ENCODE measurements around the gene CYP24A1. TPM values are rescaled to one million over a fixed set of nuclear protein-coding genes. Genes with fewer than 3 reads are reported as not detected.

CYP24A1 gene
- total RNA-seq, 4 donors from 2014 or later, result 1.3 to 12.3 (median 8.9) TPM

DNA sequence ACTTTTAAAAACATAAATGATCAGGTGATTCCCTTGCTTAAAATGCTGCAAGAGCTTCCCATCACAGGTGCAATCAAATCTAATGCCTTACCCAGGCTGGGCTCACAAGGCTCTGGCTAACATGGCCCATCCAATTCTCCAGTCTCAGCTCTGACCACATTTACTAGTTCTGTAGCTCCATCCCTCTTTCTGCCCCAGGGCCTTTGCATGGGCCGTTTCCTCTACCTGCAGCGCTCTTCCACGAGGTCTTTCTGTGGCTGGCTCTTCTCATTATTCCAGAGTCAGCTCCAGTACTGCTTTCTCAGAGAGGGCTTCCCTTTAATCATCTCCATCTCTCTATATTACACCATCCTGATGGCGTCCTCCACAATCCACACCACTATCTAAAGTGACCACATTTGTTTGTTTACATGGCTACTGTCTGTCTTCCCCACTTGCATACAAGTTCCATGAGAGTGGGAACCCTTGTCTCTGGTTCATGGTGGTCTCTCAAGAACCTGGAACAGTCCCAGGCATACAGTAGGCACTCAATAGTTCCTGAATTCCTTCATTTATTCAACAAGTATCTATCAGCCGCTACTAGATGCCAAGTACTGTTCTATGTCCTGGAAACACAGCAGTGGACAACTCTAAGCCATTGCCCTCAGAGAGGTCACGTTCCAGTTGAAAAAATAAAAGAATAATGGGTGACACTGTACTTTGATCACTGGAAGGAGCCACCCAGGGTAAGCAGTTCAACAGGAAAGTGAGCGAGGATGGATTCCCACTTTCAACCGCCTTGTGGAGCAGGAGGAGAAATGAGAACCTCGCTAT is 12.6 kb downstream of the CYP24A1 start:
- Histone ChIP-seq H3K36me3 (no peaks in the 10 kb centered on the region), H3K27me3 (peaks cover 0 to 9% (median 0%) of the 10 kb centered on the region in 4 donors), H3K9me3 (no peaks in the 10 kb centered on the region), H3K27ac (no peak overlapping the region), H3K4me1 (no peaks in the 10 kb centered on the region), H3K4me3 (no peak overlapping the region)
- DNase-seq, result no peak
- TF ChIP-seq POLR2A (IDR thresholded peaks at IDR 0.05), result no peak
- TF ChIP-seq, protein P1, sequence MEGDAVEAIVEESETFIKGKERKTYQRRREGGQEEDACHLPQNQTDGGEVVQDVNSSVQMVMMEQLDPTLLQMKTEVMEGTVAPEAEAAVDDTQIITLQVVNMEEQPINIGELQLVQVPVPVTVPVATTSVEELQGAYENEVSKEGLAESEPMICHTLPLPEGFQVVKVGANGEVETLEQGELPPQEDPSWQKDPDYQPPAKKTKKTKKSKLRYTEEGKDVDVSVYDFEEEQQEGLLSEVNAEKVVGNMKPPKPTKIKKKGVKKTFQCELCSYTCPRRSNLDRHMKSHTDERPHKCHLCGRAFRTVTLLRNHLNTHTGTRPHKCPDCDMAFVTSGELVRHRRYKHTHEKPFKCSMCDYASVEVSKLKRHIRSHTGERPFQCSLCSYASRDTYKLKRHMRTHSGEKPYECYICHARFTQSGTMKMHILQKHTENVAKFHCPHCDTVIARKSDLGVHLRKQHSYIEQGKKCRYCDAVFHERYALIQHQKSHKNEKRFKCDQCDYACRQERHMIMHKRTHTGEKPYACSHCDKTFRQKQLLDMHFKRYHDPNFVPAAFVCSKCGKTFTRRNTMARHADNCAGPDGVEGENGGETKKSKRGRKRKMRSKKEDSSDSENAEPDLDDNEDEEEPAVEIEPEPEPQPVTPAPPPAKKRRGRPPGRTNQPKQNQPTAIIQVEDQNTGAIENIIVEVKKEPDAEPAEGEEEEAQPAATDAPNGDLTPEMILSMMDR (IDR thresholded peaks at IDR 0.05), result no peak
- 84 to 88% methylated on average over 7 to 9 of the region's 9 CpGs for WGBS, 2 donors
- intact Hi-C loops (cut with DNase I), result no loop called here

DNA sequence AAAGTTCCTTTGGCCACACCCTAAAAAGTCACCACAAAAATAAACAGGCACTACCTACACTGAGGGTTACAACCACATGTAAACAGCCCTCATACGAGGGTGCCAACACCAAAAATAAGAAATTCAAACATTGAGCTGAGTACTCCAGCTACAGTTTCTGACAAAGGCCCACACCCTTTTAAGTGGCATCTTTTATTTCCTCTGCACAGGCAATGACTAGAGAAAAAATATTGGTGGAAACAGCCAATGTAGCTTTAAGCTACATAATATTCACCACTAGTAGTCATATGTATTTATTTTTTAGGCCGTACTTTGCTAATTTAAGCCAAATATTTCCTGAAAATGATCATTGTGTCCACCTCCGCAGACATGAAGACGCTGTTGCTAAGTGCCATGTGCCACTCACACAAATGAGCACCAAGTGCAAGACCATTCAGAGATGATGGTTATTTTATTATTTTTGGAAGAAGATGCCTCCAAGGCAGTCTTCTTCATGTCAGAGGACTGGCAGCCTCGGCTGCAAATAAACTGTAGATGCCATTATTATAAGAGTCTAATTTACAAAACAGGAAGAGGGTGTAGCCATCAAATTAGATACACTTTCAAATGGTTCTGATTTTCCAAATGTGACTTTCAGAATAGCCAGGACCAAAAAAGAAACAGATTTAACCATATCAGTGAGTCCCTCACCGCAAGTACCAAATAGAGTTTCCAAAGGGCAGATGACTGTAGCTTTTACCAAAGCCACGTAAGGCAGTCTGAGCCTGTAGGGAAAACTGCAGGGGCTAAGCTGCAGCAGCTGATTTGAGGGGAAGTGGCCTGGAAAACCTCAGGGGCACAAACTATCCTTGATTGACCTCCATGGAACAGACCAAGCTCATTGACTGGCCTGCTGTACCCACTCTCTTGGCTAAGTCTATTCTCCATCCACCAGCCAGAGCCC is 13.4 kb downstream of the CYP24A1 start:
- H3K4me3 ChIP-seq, result no peak overlapping the region
- no peaks in the 10 kb centered on the region for H3K36me3 ChIP-seq
- 79 to 81% methylated on average over 7 of the region's 7 CpGs for WGBS, 2 donors
- intact Hi-C loops (cut with DNase I), result no loop called here
- DNase-seq, result no peak
- no peak for TF ChIP-seq POLR2A (IDR thresholded peaks at IDR 0.05)
- TF ChIP-seq, protein P1 (IDR thresholded peaks at IDR 0.05), result no peak
- H3K4me1 ChIP-seq, result no peaks in the 10 kb centered on the region
- H3K27me3 ChIP-seq, result peaks cover 0 to 9% (median 0%) of the 10 kb centered on the region in 4 donors
- no peak overlapping the region for H3K27ac ChIP-seq
- no peaks in the 10 kb centered on the region for H3K9me3 ChIP-seq

DNA sequence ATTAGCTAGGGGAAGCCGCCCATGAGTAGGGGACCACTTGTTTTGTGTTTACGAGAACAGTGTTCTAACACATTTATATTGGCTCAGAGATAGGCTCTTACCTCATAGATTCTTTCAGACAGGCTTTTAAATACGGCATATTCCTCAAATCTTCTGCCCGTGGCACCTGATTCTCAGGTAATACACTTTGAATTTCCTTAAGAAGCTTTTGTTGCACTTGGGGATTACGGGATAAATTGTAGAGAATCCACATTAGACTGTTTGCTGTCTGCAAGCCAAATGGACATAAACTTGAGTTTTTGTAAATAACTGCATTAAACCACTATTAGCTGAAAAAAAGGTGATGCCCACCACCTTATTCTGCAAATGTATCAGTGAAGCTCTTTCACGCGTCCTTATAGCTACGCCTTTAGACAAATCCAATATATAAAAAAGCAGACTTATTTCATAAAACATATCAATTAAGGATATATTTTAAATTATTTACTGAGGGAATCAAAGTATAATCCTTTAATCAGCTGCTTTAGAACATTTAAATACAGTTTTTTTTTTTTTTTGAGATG is 14.8 kb downstream of the CYP24A1 start:
- no peaks in the 10 kb centered on the region for H3K36me3 ChIP-seq
- H3K27ac ChIP-seq, result no peak overlapping the region
- 77 to 93% methylated on average over 8 of the region's 8 CpGs for WGBS, 2 donors
- no peaks in the 10 kb centered on the region for H3K9me3 ChIP-seq
- intact Hi-C loops (cut with DNase I), result no loop called here
- peaks cover 0 to 9% (median 0%) of the 10 kb centered on the region in 4 donors for H3K27me3 ChIP-seq
- H3K4me3 ChIP-seq, result no peak overlapping the region
- TF ChIP-seq, protein P1 (IDR thresholded peaks at IDR 0.05), result no peak
- no peaks in the 10 kb centered on the region for H3K4me1 ChIP-seq
- DNase-seq, result no peak

DNA sequence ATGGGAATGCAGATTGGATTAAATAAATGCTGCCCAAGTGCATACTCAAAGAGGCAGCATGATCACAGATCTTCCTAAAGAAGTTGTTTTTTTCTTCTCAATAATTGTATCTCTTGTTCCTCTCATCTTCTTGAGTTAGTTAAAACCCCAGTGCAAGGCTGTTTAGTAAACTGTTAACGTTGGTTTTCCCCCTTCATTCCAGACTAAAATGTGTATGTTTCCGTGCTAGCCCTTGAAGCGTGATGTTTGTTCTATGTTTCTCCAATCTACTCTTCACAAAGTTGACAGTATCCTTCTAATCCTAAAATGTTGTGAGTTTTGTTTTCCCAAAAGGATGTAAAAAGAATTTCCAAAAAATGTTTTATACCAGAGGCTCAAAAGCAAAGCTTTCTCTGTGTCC is 15.6 kb downstream of the CYP24A1 start:
- H3K9me3 ChIP-seq, result no peaks in the 10 kb centered on the region
- H3K4me3 ChIP-seq, result no peak overlapping the region
- intact Hi-C loops (cut with DNase I), result no loop called here
- H3K36me3 ChIP-seq, result no peaks in the 10 kb centered on the region
- no peak for TF ChIP-seq POLR2A (IDR thresholded peaks at IDR 0.05)
- TF ChIP-seq, protein P1 (IDR thresholded peaks at IDR 0.05), result no peak
- WGBS, 2 donors, result 75 to 78% methylated on average over 3 of the region's 3 CpGs
- no peak overlapping the region for H3K27ac ChIP-seq
- peaks cover 0 to 9% (median 0%) of the 10 kb centered on the region in 4 donors for H3K27me3 ChIP-seq
- no peak for DNase-seq
- H3K4me1 ChIP-seq, result peaks cover 0 to under 1% (median 0%) of the 10 kb centered on the region in 3 donors

Measured in esophagus squamous epithelium (tissue), 5 donors.